ENCODE measurements around the gene GSTM2. TPM values are rescaled to one million over a fixed set of nuclear protein-coding genes. Genes with fewer than 3 reads are reported as not detected.
"Not testable (repeated sequence)": the region's sequence is repeated elsewhere in the genome, so short reads cannot be mapped to it uniquely, and the experiment has no call there.

GSTM2 gene
- total and polyA plus RNA-seq, 2 donors (not counting 1 experiment from before 2014, with no cell fraction given): 42.9 to 94.4 TPM

GRCh38 chr1:109669949-109670302 is 2.1 kb downstream of the GSTM2 start:
- H3K27me3 Mint-ChIP-seq; H4K20me1 ChIP-seq (ENCODE audit: control insufficient read depth, insufficient read depth, low read length, poor library complexity, severe bottlenecking); H3K9me3 Mint-ChIP-seq (ENCODE audit: insufficient read depth); H3K9ac ChIP-seq (ENCODE audit: low read length); H3K4me3 ChIP-seq (ENCODE audit: control extremely low read depth in 1 of 5, extremely low read depth in 1 of 5, insufficient read depth in 1 of 5, low read depth in 2 of 5, low read length in 4 of 5); H3K27me3 ChIP-seq (replicated peaks in 1 of 4; ENCODE audit: control extremely low read depth in 1 of 4, control insufficient read depth in 3 of 4, insufficient read depth in 4 of 4, low read length in 3 of 4); intact Hi-C loops (cut with micrococcal nuclease); H3K27ac Mint-ChIP-seq; POLR2A ChIA-PET; H3K27ac ChIP-seq (ENCODE audit: low read length in 2 of 2); H3K9me3 ChIP-seq (ENCODE audit: control extremely low read depth in 1 of 3, control insufficient read depth in 2 of 3, insufficient read depth in 1 of 3, low read length in 2 of 3); DNase-seq; H3K36me3 ChIP-seq (replicated peaks in 1 of 2; ENCODE audit: control extremely low read depth in 1 of 2, control insufficient read depth in 1 of 2, extremely low read depth in 1 of 2, insufficient read depth in 2 of 2, low read length in 1 of 2); ATAC-seq (ENCODE audit: low read depth); H3K79me2 ChIP-seq (ENCODE audit: control insufficient read depth, insufficient read depth, low read length): not testable (repeated sequence)
- peaks cover 16% of the 10 kb centered on the region for H3K4me1 Mint-ChIP-seq
- peak overlapping the region; percentile 17 for H3K4me2 ChIP-seq (replicated peaks; ENCODE audit: low read depth, low read length, poor library complexity, severe bottlenecking)
- CTCF ChIA-PET: interaction anchor here (1.9 kb wide), 1 partner anchor 28 kb away, joined by 5 read pairs; no protein-coding TSS in a partner anchor
- WGBS (ENCODE audit: insufficient coverage): 97% methylated on average over 3 of the region's 5 CpGs
- H3K4me1 ChIP-seq (ENCODE audit: control insufficient read depth in 2 of 2, insufficient read depth in 2 of 2, low read length in 2 of 2): peaks cover 4 to 14% of the 10 kb centered on the region in 2 donors
- peak overlapping the region; percentile 66 for H2AFZ ChIP-seq (ENCODE audit: insufficient read depth, low read depth, low read length, poor library complexity, severe bottlenecking)
- H3K4me3 Mint-ChIP-seq: peak overlapping the region; percentile 76

- H2AFZ ChIP-seq (ENCODE audit: insufficient read depth, low read depth, low read length, poor library complexity, severe bottlenecking): no peak overlapping the region
- no peaks in the 10 kb centered on the region for H4K20me1 ChIP-seq (ENCODE audit: control insufficient read depth, insufficient read depth, low read length, poor library complexity, severe bottlenecking)
- no peaks in the 10 kb centered on the region for H3K27me3 Mint-ChIP-seq
- no peaks in the 10 kb centered on the region for H3K27me3 ChIP-seq (replicated peaks in 1 of 4; ENCODE audit: control extremely low read depth in 1 of 4, control insufficient read depth in 3 of 4, insufficient read depth in 4 of 4, low read length in 3 of 4)
- no peaks in the 10 kb centered on the region for H3K36me3 ChIP-seq (replicated peaks in 1 of 2; ENCODE audit: control extremely low read depth in 1 of 2, control insufficient read depth in 1 of 2, extremely low read depth in 1 of 2, insufficient read depth in 2 of 2, low read length in 1 of 2)
- TF ChIP-seq EZH2 (IDR thresholded peaks at IDR 0.05; ENCODE audit: borderline replicate concordance, insufficient read depth, low read depth, low read length, poor library complexity, severe bottlenecking) (no peak), CTCF (IDR thresholded peaks at IDR 0.05) (no peak)
- H3K4me1 ChIP-seq (ENCODE audit: control insufficient read depth in 2 of 2, insufficient read depth in 2 of 2, low read length in 2 of 2): peaks cover 4 to 14% of the 10 kb centered on the region in 2 donors
- no peak overlapping the region for H3K9ac ChIP-seq (ENCODE audit: low read length)
- POLR2A ChIA-PET: no interaction called here
- 86% methylated on average over 4 of the region's 5 CpGs for WGBS (ENCODE audit: insufficient coverage)
- CTCF ChIA-PET: interaction anchor here (0.7 to 1.9 kb wide), 2 partner anchors 30 to 377 kb away, joined by 4 to 5 read pairs; no protein-coding TSS in a partner anchor
- no peaks in the 10 kb centered on the region for H3K79me2 ChIP-seq (ENCODE audit: control insufficient read depth, insufficient read depth, low read length)
- H3K27ac ChIP-seq (ENCODE audit: low read length in 2 of 2): no peak overlapping the region
- H3K9me3 Mint-ChIP-seq (ENCODE audit: insufficient read depth): no peaks in the 10 kb centered on the region
- no peak overlapping the region for H3K4me3 Mint-ChIP-seq
- peaks cover 16% of the 10 kb centered on the region for H3K4me1 Mint-ChIP-seq
- ATAC-seq (ENCODE audit: low read depth): no peak
- intact Hi-C loops (cut with micrococcal nuclease): no loop called here
- DNase-seq: no peak
- no peaks in the 10 kb centered on the region for H3K9me3 ChIP-seq (ENCODE audit: control extremely low read depth in 1 of 3, control insufficient read depth in 2 of 3, insufficient read depth in 1 of 3, low read length in 2 of 3)
- no peak overlapping the region for H3K27ac Mint-ChIP-seq
- H3K4me2 ChIP-seq (replicated peaks; ENCODE audit: low read depth, low read length, poor library complexity, severe bottlenecking): no peak overlapping the region
- no peak overlapping the region for H3K4me3 ChIP-seq (ENCODE audit: control extremely low read depth in 1 of 5, extremely low read depth in 1 of 5, insufficient read depth in 1 of 5, low read depth in 2 of 5, low read length in 4 of 5)
These were observed 3.2 kb downstream of the GSTM2 start for GRCh38 chr1:109671067-109671466.

GRCh38 chr1:109673861-109674260 is 6.0 kb downstream of the GSTM2 start:
- H3K4me3 Mint-ChIP-seq; H3K27me3 ChIP-seq (replicated peaks in 1 of 4; ENCODE audit: control extremely low read depth in 1 of 4, control insufficient read depth in 3 of 4, insufficient read depth in 4 of 4, low read length in 3 of 4); H3K27ac Mint-ChIP-seq; H4K20me1 ChIP-seq (ENCODE audit: control insufficient read depth, insufficient read depth, low read length, poor library complexity, severe bottlenecking); H3K4me1 ChIP-seq (ENCODE audit: control insufficient read depth in 2 of 2, insufficient read depth in 2 of 2, low read length in 2 of 2); DNase-seq; H3K9me3 ChIP-seq (ENCODE audit: control extremely low read depth in 1 of 3, control insufficient read depth in 2 of 3, insufficient read depth in 1 of 3, low read length in 2 of 3); ATAC-seq (ENCODE audit: low read depth); H3K9ac ChIP-seq (ENCODE audit: low read length); H3K4me3 ChIP-seq (ENCODE audit: control extremely low read depth in 1 of 5, extremely low read depth in 1 of 5, insufficient read depth in 1 of 5, low read depth in 2 of 5, low read length in 4 of 5); intact Hi-C loops (cut with micrococcal nuclease); CTCF ChIA-PET; H3K9me3 Mint-ChIP-seq (ENCODE audit: insufficient read depth); POLR2A ChIA-PET; H2AFZ ChIP-seq (ENCODE audit: insufficient read depth, low read depth, low read length, poor library complexity, severe bottlenecking); H3K4me1 Mint-ChIP-seq; H3K27me3 Mint-ChIP-seq; H3K79me2 ChIP-seq (ENCODE audit: control insufficient read depth, insufficient read depth, low read length); H3K27ac ChIP-seq (ENCODE audit: low read length in 2 of 2); H3K36me3 ChIP-seq (replicated peaks in 1 of 2; ENCODE audit: control extremely low read depth in 1 of 2, control insufficient read depth in 1 of 2, extremely low read depth in 1 of 2, insufficient read depth in 2 of 2, low read length in 1 of 2); H3K4me2 ChIP-seq (replicated peaks; ENCODE audit: low read depth, low read length, poor library complexity, severe bottlenecking): not testable (repeated sequence)
- WGBS (ENCODE audit: insufficient coverage): 93% methylated on average over 1 of the region's 2 CpGs
